Endometrium (tissue), 2 donors: ENCODE measurements around the gene PRKAG2.

ENCODE experiments used
- FAIRE-seq: peaks from 2 replicates; lab custom pipeline; 2012; peaks lifted over from hg19 to GRCh38; lab: Jason Lieb, UNC
- donor health status: control.
- donor health status: control.

The PRKAG2 gene

GRCh38 chr7:151710646-151711434, 166.1 kb downstream of the PRKAG2 start:
- FAIRE-seq, result no peak

- no peak for FAIRE-seq
These were observed 166.7 kb downstream of the PRKAG2 start for GRCh38 chr7:151710121-151710640.

- no peak for FAIRE-seq
These were observed 167.5 kb downstream of the PRKAG2 start for GRCh38 chr7:151709141-151710038.

- no peak for FAIRE-seq
These were observed 168.3 kb downstream of the PRKAG2 start for GRCh38 chr7:151708610-151709009.

GRCh38 chr7:151707757-151708156, 169.2 kb downstream of the PRKAG2 start:
- no peak for FAIRE-seq

- FAIRE-seq, result no peak
These were observed 169.8 kb downstream of the PRKAG2 start for GRCh38 chr7:151707105-151707469.

GRCh38 chr7:151706277-151707104, 170.4 kb downstream of the PRKAG2 start:
- no peak for FAIRE-seq

- no peak for FAIRE-seq
These were observed 171.2 kb downstream of the PRKAG2 start for GRCh38 chr7:151705636-151706276.

- no peak for FAIRE-seq
These were observed 171.8 kb downstream of the PRKAG2 start for GRCh38 chr7:151704960-151705635.

GRCh38 chr7:151704299-151704959, 172.5 kb downstream of the PRKAG2 start:
- FAIRE-seq, result no peak

GRCh38 chr7:151702961-151703360, 174.0 kb downstream of the PRKAG2 start:
- no peak for FAIRE-seq

GRCh38 chr7:151700586-151701165, 176.2 kb downstream of the PRKAG2 start:
- FAIRE-seq, result no peak

GRCh38 chr7:151699928-151700319, 177.0 kb downstream of the PRKAG2 start:
- no peak for FAIRE-seq

- FAIRE-seq, result no peak
These were observed 177.6 kb downstream of the PRKAG2 start for GRCh38 chr7:151699147-151699927.

GRCh38 chr7:151697942-151698341, 179.0 kb downstream of the PRKAG2 start:
- no peak for FAIRE-seq

GRCh38 chr7:151697515-151697895, 179.4 kb downstream of the PRKAG2 start:
- no peak for FAIRE-seq

GRCh38 chr7:151696721-151697514, 180.0 kb downstream of the PRKAG2 start:
- FAIRE-seq, result no peak

GRCh38 chr7:151695951-151696541, 180.9 kb downstream of the PRKAG2 start:
- no peak for FAIRE-seq
